HEK293T (cell line): ENCODE data around the gene ACTR2.

ENCODE experiments used
- CTCF ChIA-PET: fragments of 350-600 bp; formaldehyde crosslinking; extraction: SDS; loops from one replicate; lab custom pipeline; 2021; ENCODE audit warnings: antibody characterized with exemption, inconsistent platforms; lab: Yijun Ruan, JAX
- POLR2A ChIA-PET: fragments of 350-600 bp; formaldehyde crosslinking; extraction: SDS; loops from one replicate; lab custom pipeline; 2020; ENCODE audit warnings: antibody characterized with exemption, inconsistent platforms; lab: Yijun Ruan, JAX
- DNase-seq: peaks from one replicate; pipeline ENCODE4 v3.0.0; 2012; ENCODE audit warnings: mixed read lengths; ENCODE audit errors: extremely low spot score
- ARNT ChIP-seq: fragments of 450-650 bp; IDR thresholded peaks from 2 replicates; pipeline ENCODE4 v1.6.1; 2017; ENCODE audit warnings: mild to moderate bottlenecking
- BHLHE40 ChIP-seq: fragments of 450-650 bp; IDR thresholded peaks from 2 replicates; pipeline ENCODE4 v1.6.1; 2016; ENCODE audit warnings: mild to moderate bottlenecking, moderate library complexity, borderline replicate concordance
- CTBP1 ChIP-seq: fragments of 450-650 bp; IDR thresholded peaks from 2 replicates; pipeline ENCODE4 v1.6.1; 2016; ENCODE audit warnings: borderline replicate concordance
- ELF4 ChIP-seq: fragments of 450-650 bp; IDR thresholded peaks from 2 replicates; pipeline ENCODE4 v1.6.1; 2017; ENCODE audit warnings: antibody characterized with exemption
- FOXA1 ChIP-seq: fragments of 450-650 bp; IDR thresholded peaks from 2 replicates; pipeline ENCODE4 v1.6.1; 2016; ENCODE audit warnings: mild to moderate bottlenecking
- FOXK2 ChIP-seq: fragments of 450-650 bp; IDR thresholded peaks from 2 replicates; pipeline ENCODE4 v1.6.1; 2016; ENCODE audit warnings: mild to moderate bottlenecking
- FOXM1 ChIP-seq: fragments of 450-650 bp; IDR thresholded peaks from 2 replicates; pipeline ENCODE4 v1.6.1; 2017; ENCODE audit warnings: mild to moderate bottlenecking, borderline replicate concordance
- HDGF ChIP-seq: fragments of 450-650 bp; IDR thresholded peaks from 2 replicates; pipeline ENCODE4 v1.6.1; 2017; ENCODE audit warnings: antibody characterized with exemption, borderline replicate concordance
- L3MBTL2 ChIP-seq: fragments of 450-650 bp; conservative IDR thresholded peaks from 2 replicates; pipeline ENCODE4 v1.6.1; 2016; ENCODE audit warnings: mild to moderate bottlenecking
- LEF1 ChIP-seq: fragments of 450-650 bp; IDR thresholded peaks from 2 replicates; pipeline ENCODE4 v1.6.1; 2017; ENCODE audit warnings: mild to moderate bottlenecking, borderline replicate concordance
- NFRKB ChIP-seq: fragments of 450-650 bp; IDR thresholded peaks from 2 replicates; pipeline ENCODE4 v1.6.1; 2016; ENCODE audit warnings: mild to moderate bottlenecking, moderate library complexity
- SP1 ChIP-seq: fragments of 450-650 bp; IDR thresholded peaks from 2 replicates; pipeline ENCODE4 v1.6.1; 2017
- SUZ12 ChIP-seq: fragments of 450-650 bp; IDR thresholded peaks from 2 replicates; pipeline ENCODE4 v1.6.1; 2016; ENCODE audit warnings: mild to moderate bottlenecking
- TARDBP ChIP-seq: fragments of 450-650 bp; IDR thresholded peaks from 2 replicates; pipeline ENCODE4 v1.6.1; 2016
- ZNF384 ChIP-seq: fragments of 450-650 bp; IDR thresholded peaks from 2 replicates; pipeline ENCODE4 v1.6.1; 2016
- TF ChIP-seq, protein P1 (sequence below): fragments of 450-650 bp; IDR thresholded peaks from 2 replicates; pipeline ENCODE4 v1.6.1; 2016

Gene ACTR2

DNA sequence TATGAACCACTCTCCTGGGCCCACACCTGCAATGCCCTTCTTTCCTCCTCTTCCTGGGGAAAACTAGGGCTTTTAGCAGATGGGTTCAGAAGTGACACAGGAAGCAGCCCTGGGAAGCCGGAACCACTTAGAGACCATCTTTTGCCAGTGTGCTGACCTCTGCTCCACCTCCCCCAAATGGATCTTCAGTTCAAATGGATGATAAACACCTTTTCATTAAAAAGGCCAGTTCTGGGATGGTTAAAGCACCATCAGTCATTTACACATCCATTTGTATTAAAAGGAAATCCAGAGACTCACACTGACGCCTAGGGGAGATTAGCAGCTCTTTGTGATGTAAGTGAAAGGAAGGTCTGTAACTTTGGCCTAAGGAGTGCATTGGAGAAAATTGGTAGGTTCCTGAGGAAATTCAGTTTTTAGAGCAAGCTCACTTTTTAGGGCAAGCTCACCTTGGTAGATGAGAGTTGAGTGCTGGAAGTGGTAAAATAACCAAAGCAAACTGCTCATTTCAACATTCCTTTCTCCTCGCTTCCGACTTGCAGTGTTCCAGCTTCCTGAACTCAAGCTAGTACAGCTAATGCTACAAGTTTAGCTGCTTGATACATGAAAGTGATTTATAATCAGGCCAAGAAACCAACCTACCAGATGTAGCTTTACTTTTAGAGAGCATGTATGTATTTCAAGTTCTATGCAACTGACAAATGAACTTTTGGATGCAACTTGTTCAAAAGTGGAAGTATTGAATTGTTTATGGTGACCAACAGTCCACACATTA lies 47.7 kb downstream of the ACTR2 start:
- TF ChIP-seq FOXK2 (no peak), NFRKB (no peak), SUZ12 (no peak), BHLHE40 (no peak), TARDBP (no peak), ZNF384 (no peak), FOXM1 (no peak), HDGF (no peak), CTBP1 (no peak), SP1 (no peak), LEF1 (no peak), ARNT (no peak), ELF4 (no peak)
- TF ChIP-seq, protein P1, sequence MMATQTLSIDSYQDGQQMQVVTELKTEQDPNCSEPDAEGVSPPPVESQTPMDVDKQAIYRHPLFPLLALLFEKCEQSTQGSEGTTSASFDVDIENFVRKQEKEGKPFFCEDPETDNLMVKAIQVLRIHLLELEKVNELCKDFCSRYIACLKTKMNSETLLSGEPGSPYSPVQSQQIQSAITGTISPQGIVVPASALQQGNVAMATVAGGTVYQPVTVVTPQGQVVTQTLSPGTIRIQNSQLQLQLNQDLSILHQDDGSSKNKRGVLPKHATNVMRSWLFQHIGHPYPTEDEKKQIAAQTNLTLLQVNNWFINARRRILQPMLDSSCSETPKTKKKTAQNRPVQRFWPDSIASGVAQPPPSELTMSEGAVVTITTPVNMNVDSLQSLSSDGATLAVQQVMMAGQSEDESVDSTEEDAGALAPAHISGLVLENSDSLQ: no peak
- POLR2A ChIA-PET: no interaction called here
- no peak for DNase-seq
- CTCF ChIA-PET: interaction anchor here (1.3 kb wide), 1 partner anchor 10 kb away, joined by 3 read pairs; no protein-coding TSS in a partner anchor

DNA sequence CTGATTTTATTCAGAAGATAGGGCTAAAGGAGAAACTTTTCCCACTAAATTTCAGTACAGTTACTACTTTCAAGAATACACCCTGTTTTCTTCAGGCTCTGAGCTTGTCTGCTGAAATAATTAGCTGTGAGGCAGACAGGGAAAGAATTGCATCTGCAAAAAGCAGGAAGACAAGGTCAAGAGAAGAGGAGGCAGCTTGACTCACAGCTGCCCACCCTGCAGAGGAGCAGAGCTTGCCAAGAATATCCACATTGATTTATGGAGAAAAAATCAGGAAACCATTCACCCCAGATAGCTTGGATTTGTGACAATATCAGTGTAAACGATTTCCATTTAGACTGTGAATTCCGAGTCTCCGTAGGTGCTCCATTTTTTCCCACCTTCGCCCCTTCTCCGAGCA lies 49.0 kb downstream of the ACTR2 start:
- DNase-seq: no peak
- CTCF ChIA-PET: no interaction called here
- TF ChIP-seq SP1 (no peak), NFRKB (no peak), ZNF384 (no peak), L3MBTL2 (no peak)
- POLR2A ChIA-PET: interaction anchor here (0.7 to 1.1 kb wide), 2 partner anchors 76 to 297 kb away, joined by 3 read pairs; no protein-coding TSS in a partner anchor

DNA sequence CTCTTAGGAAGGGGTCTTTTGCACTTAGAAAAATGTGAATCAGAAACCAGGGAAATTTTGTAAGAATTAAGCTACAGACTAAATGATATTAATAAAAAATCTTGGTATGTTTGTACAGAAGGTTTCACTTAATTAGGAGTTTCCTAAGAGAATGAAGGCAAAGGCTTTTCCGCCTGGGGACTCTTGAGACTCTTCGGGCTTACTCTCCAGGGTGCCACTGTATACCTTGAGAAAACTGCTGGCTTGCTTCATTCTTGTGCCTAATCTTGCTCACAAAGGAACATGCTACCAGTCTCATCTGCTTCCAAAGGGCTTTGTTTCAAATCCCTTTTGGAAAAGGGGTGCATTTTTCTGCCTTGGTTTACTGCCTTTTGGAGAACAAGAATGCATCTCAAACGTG lies 49.5 kb downstream of the ACTR2 start:
- ChIA-PET CTCF (no interaction called here), POLR2A (interaction anchor here (0.7 to 1.1 kb wide), 2 partner anchors 75 to 296 kb away, joined by 3 read pairs; no protein-coding TSS in a partner anchor)
- no peak for DNase-seq
- no peak for TF ChIP-seq ARNT
- no peak for TF ChIP-seq ZNF384
- TF ChIP-seq TARDBP: no peak
- TF ChIP-seq L3MBTL2: no peak
- TF ChIP-seq HDGF: no peak
- TF ChIP-seq CTBP1: no peak
- no peak for TF ChIP-seq LEF1
- TF ChIP-seq ELF4: no peak
- TF ChIP-seq SP1: no peak
- TF ChIP-seq, protein P1: no peak
- TF ChIP-seq NFRKB: no peak
- TF ChIP-seq FOXK2: no peak

DNA sequence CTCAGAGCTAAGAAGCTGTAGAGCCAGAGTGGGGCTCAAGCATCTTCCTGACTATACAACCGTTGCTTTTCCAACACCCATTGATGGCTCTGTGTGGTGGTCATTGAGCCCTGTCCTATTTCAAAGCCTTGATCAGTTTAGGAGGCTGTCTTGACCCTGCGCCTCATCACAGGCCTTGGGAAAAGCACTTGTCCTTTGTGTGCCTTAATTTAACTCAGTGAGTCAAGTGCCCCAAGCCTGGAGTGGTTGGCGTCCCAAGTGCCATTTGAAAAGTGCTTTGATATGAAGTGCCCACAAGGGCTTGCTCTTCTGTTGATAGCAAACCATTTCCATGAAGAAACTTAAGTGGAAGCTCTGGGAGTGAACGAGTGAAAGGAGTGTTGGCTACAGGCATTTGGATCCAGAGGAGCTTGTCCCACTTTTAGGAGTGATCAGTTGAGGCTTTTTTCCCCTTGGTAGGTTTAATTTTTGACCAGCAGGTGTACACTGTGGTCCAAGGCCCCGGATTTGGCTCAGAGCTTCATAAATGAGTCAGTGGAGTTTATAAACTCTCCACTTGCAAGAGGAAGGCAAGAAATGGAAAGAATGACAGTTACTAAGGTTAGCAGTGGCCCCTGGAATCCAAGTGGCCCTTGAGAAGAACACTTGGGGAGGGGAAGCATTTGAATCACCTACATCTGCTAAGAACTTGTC lies 50.3 kb downstream of the ACTR2 start:
- CTCF ChIA-PET: no interaction called here
- TF ChIP-seq HDGF (no peak), FOXM1 (no peak), L3MBTL2 (no peak), NFRKB (no peak), ZNF384 (no peak), SUZ12 (no peak)
- TF ChIP-seq, protein P1: no peak
- POLR2A ChIA-PET: no interaction called here
- no peak for DNase-seq

DNA sequence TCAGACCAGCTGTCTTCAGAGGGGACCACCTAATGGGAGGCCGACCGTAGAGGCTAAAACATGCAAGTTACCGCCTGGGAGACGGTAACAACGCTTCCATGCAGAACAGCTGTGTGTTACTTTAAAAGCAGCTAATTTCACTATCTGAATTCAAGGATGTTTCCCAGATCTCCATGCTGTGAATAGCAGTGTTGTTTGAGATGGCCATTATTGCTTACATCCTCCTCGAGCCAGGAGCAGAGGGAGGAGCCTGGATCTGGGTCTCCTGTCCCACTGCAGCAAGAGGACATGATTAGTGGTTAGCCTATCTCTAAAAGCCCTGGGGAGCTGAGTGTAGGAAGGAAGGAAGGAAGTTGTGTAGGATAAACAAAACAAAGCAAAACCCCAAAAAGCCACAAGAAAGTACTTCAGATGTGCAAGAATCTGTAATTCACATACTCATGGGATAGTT lies 50.9 kb downstream of the ACTR2 start:
- ChIA-PET POLR2A (no interaction called here), CTCF (no interaction called here)
- TF ChIP-seq TARDBP: no peak
- TF ChIP-seq, protein P1: no peak
- TF ChIP-seq FOXM1: no peak
- no peak for TF ChIP-seq BHLHE40
- no peak for TF ChIP-seq HDGF
- TF ChIP-seq ZNF384: no peak
- TF ChIP-seq SUZ12: no peak
- no peak for TF ChIP-seq CTBP1
- TF ChIP-seq FOXA1: no peak
- no peak for TF ChIP-seq NFRKB
- no peak for TF ChIP-seq LEF1
- TF ChIP-seq ELF4: no peak
- no peak for TF ChIP-seq L3MBTL2
- TF ChIP-seq FOXK2: no peak
- no peak for TF ChIP-seq ARNT
- DNase-seq: no peak
